Measurements from ENCODE around the gene GNAO1.

The GNAO1 gene

GRCh38 chr16:56221995-56222394 lies 30.7 kb downstream of the GNAO1 start:
- no peak overlapping the region for H3K9ac ChIP-seq (ENCODE audit: low read depth, low read length)
- H3K27ac ChIP-seq (ENCODE audit: low read depth, low read length), result no peak overlapping the region
- H3K9me3 ChIP-seq (ENCODE audit: control insufficient read depth, insufficient read depth, low read length), result no peaks in the 10 kb centered on the region
- H3K4me1 ChIP-seq (ENCODE audit: control insufficient read depth, insufficient read depth, low read length), result peaks cover 7% of the 10 kb centered on the region; the same call in 1 of the 2 replicates
- no peaks in the 10 kb centered on the region for H3K27me3 ChIP-seq (ENCODE audit: control insufficient read depth, insufficient read depth, low read length)
- H3K36me3 ChIP-seq (ENCODE audit: control insufficient read depth, insufficient read depth, low read length), result no peaks in the 10 kb centered on the region
- no peak overlapping the region for H3K4me3 ChIP-seq (ENCODE audit: low read depth, low read length)

- H3K36me3 ChIP-seq (ENCODE audit: control insufficient read depth, insufficient read depth, low read length), result no peaks in the 10 kb centered on the region
- no peaks in the 10 kb centered on the region for H3K9me3 ChIP-seq (ENCODE audit: control insufficient read depth, insufficient read depth, low read length)
- H3K27ac ChIP-seq (ENCODE audit: low read depth, low read length), result no peak overlapping the region
- H3K27me3 ChIP-seq (ENCODE audit: control insufficient read depth, insufficient read depth, low read length), result no peaks in the 10 kb centered on the region
- peaks cover 7% of the 10 kb centered on the region; the same call in 1 of the 2 replicates for H3K4me1 ChIP-seq (ENCODE audit: control insufficient read depth, insufficient read depth, low read length)
- no peak overlapping the region for H3K9ac ChIP-seq (ENCODE audit: low read depth, low read length)
- no peak overlapping the region for H3K4me3 ChIP-seq (ENCODE audit: low read depth, low read length)
Measured at GRCh38 chr16:56222474-56222997, 31.2 kb downstream of the GNAO1 start.

GRCh38 chr16:56225017-56225742 lies 33.9 kb downstream of the GNAO1 start:
- no peaks in the 10 kb centered on the region for H3K36me3 ChIP-seq (ENCODE audit: control insufficient read depth, insufficient read depth, low read length)
- H3K27me3 ChIP-seq (ENCODE audit: control insufficient read depth, insufficient read depth, low read length), result no peaks in the 10 kb centered on the region
- H3K9me3 ChIP-seq (ENCODE audit: control insufficient read depth, insufficient read depth, low read length), result no peaks in the 10 kb centered on the region
- no peak overlapping the region for H3K4me3 ChIP-seq (ENCODE audit: low read depth, low read length)
- H3K4me1 ChIP-seq (ENCODE audit: control insufficient read depth, insufficient read depth, low read length), result peaks cover 7% of the 10 kb centered on the region; the same call in 1 of the 2 replicates
- H3K9ac ChIP-seq (ENCODE audit: low read depth, low read length), result no peak overlapping the region
- H3K27ac ChIP-seq (ENCODE audit: low read depth, low read length), result no peak overlapping the region

- no peaks in the 10 kb centered on the region for H3K36me3 ChIP-seq (ENCODE audit: control insufficient read depth, insufficient read depth, low read length)
- H3K27me3 ChIP-seq (ENCODE audit: control insufficient read depth, insufficient read depth, low read length), result no peaks in the 10 kb centered on the region
- H3K9me3 ChIP-seq (ENCODE audit: control insufficient read depth, insufficient read depth, low read length), result no peaks in the 10 kb centered on the region
- peaks cover 7% of the 10 kb centered on the region; the same call in 1 of the 2 replicates for H3K4me1 ChIP-seq (ENCODE audit: control insufficient read depth, insufficient read depth, low read length)
- H3K27ac ChIP-seq (ENCODE audit: low read depth, low read length), result no peak overlapping the region
- H3K4me3 ChIP-seq (ENCODE audit: low read depth, low read length), result no peak overlapping the region
- H3K9ac ChIP-seq (ENCODE audit: low read depth, low read length), result no peak overlapping the region
Measured at GRCh38 chr16:56226187-56226586, 34.9 kb downstream of the GNAO1 start.

- no peak overlapping the region for H3K9ac ChIP-seq (ENCODE audit: low read depth, low read length)
- no peak overlapping the region for H3K4me3 ChIP-seq (ENCODE audit: low read depth, low read length)
- peaks cover 11% of the 10 kb centered on the region for H3K4me1 ChIP-seq (ENCODE audit: control insufficient read depth, insufficient read depth, low read length)
- H3K36me3 ChIP-seq (ENCODE audit: control insufficient read depth, insufficient read depth, low read length), result no peaks in the 10 kb centered on the region
- no peak overlapping the region for H3K27ac ChIP-seq (ENCODE audit: low read depth, low read length)
- no peaks in the 10 kb centered on the region for H3K9me3 ChIP-seq (ENCODE audit: control insufficient read depth, insufficient read depth, low read length)
- H3K27me3 ChIP-seq (ENCODE audit: control insufficient read depth, insufficient read depth, low read length), result no peaks in the 10 kb centered on the region
Measured at GRCh38 chr16:56226845-56227525, 35.7 kb downstream of the GNAO1 start.

- Histone ChIP-seq H3K27ac (ENCODE audit: low read depth, low read length) (no peak overlapping the region), H3K36me3 (ENCODE audit: control insufficient read depth, insufficient read depth, low read length) (no peaks in the 10 kb centered on the region), H3K9me3 (ENCODE audit: control insufficient read depth, insufficient read depth, low read length) (no peaks in the 10 kb centered on the region), H3K4me3 (ENCODE audit: low read depth, low read length) (no peak overlapping the region), H3K9ac (ENCODE audit: low read depth, low read length) (no peak overlapping the region), H3K4me1 (ENCODE audit: control insufficient read depth, insufficient read depth, low read length) (peaks cover 10% of the 10 kb centered on the region), H3K27me3 (ENCODE audit: control insufficient read depth, insufficient read depth, low read length) (no peaks in the 10 kb centered on the region)
Measured at GRCh38 chr16:56227936-56228335, 36.6 kb downstream of the GNAO1 start.

- H3K27ac ChIP-seq (ENCODE audit: low read depth, low read length), result no peak overlapping the region
- H3K9ac ChIP-seq (ENCODE audit: low read depth, low read length), result no peak overlapping the region
- no peaks in the 10 kb centered on the region for H3K36me3 ChIP-seq (ENCODE audit: control insufficient read depth, insufficient read depth, low read length)
- no peak overlapping the region for H3K4me3 ChIP-seq (ENCODE audit: low read depth, low read length)
- peaks cover 10% of the 10 kb centered on the region for H3K4me1 ChIP-seq (ENCODE audit: control insufficient read depth, insufficient read depth, low read length)
- no peaks in the 10 kb centered on the region for H3K27me3 ChIP-seq (ENCODE audit: control insufficient read depth, insufficient read depth, low read length)
- no peaks in the 10 kb centered on the region for H3K9me3 ChIP-seq (ENCODE audit: control insufficient read depth, insufficient read depth, low read length)
Measured at GRCh38 chr16:56228476-56228875, 37.2 kb downstream of the GNAO1 start.

- H3K4me1 ChIP-seq (ENCODE audit: control insufficient read depth, insufficient read depth, low read length), result peaks cover 15% of the 10 kb centered on the region
- H3K36me3 ChIP-seq (ENCODE audit: control insufficient read depth, insufficient read depth, low read length), result no peaks in the 10 kb centered on the region; the same call in 1 of the 2 replicates
- no peak overlapping the region for H3K4me3 ChIP-seq (ENCODE audit: low read depth, low read length)
- no peak overlapping the region for H3K9ac ChIP-seq (ENCODE audit: low read depth, low read length)
- no peaks in the 10 kb centered on the region for H3K27me3 ChIP-seq (ENCODE audit: control insufficient read depth, insufficient read depth, low read length)
- no peaks in the 10 kb centered on the region for H3K9me3 ChIP-seq (ENCODE audit: control insufficient read depth, insufficient read depth, low read length)
- H3K27ac ChIP-seq (ENCODE audit: low read depth, low read length), result no peak overlapping the region
Measured at GRCh38 chr16:56233795-56234566, 42.7 kb downstream of the GNAO1 start.

- peaks cover 15% of the 10 kb centered on the region for H3K4me1 ChIP-seq (ENCODE audit: control insufficient read depth, insufficient read depth, low read length)
- no peaks in the 10 kb centered on the region for H3K9me3 ChIP-seq (ENCODE audit: control insufficient read depth, insufficient read depth, low read length)
- H3K36me3 ChIP-seq (ENCODE audit: control insufficient read depth, insufficient read depth, low read length), result no peaks in the 10 kb centered on the region; the same call in 1 of the 2 replicates
- H3K27ac ChIP-seq (ENCODE audit: low read depth, low read length), result no peak overlapping the region
- H3K4me3 ChIP-seq (ENCODE audit: low read depth, low read length), result no peak overlapping the region
- no peaks in the 10 kb centered on the region for H3K27me3 ChIP-seq (ENCODE audit: control insufficient read depth, insufficient read depth, low read length)
- H3K9ac ChIP-seq (ENCODE audit: low read depth, low read length), result no peak overlapping the region
Measured at GRCh38 chr16:56234737-56235136, 43.4 kb downstream of the GNAO1 start.

- Histone ChIP-seq H3K9me3 (ENCODE audit: control insufficient read depth, insufficient read depth, low read length) (no peaks in the 10 kb centered on the region), H3K9ac (ENCODE audit: low read depth, low read length) (no peak overlapping the region), H3K4me3 (ENCODE audit: low read depth, low read length) (no peak overlapping the region)
Measured at GRCh38 chr16:56237451-56237930, 46.2 kb downstream of the GNAO1 start.

More at GRCh38 chr16:56237451-56237930, 46.2 kb downstream of the GNAO1 start:
- Histone ChIP-seq H3K36me3 (ENCODE audit: control insufficient read depth, insufficient read depth, low read length) (no peaks in the 10 kb centered on the region; the same call in 1 of the 2 replicates), H3K27me3 (ENCODE audit: control insufficient read depth, insufficient read depth, low read length) (no peaks in the 10 kb centered on the region), H3K27ac (ENCODE audit: low read depth, low read length) (no peak overlapping the region), H3K4me1 (ENCODE audit: control insufficient read depth, insufficient read depth, low read length) (peaks cover 6% of the 10 kb centered on the region)
